ACC112 (cell line): ENCODE data around the gene IL1RAP.
A peak's percentile ranks its signal among the peaks of the same experiment; 100 is the strongest.

Experiments used
- H2AFZ ChIP-seq: fragments of 200-600 bp; sonication (generic); one replicate; pipeline ENCODE4 v1.6.0; 2017; ENCODE audit warnings: antibody characterized with exemption, low read length; ENCODE audit not compliant: unreplicated experiment
- H3K27ac ChIP-seq: fragments of 200-600 bp; sonication (generic); 2 replicates; pipeline ENCODE4 v1.5.1; 2014; ENCODE audit warnings: low read depth, mild to moderate bottlenecking, antibody characterized with exemption, low read length, moderate library complexity
- H3K27me3 ChIP-seq: fragments of 200-600 bp; sonication (generic); 2 replicates; pipeline ENCODE4 v1.6.1; 2014; ENCODE audit warnings: mild to moderate bottlenecking, antibody characterized with exemption, low read length, moderate library complexity, mixed read lengths; ENCODE audit not compliant: insufficient read depth
- H3K36me3 ChIP-seq: fragments of 200-600 bp; sonication (generic); 2 replicates; pipeline ENCODE4 v1.6.1; 2016; ENCODE audit warnings: mild to moderate bottlenecking, antibody characterized with exemption, low read length, moderate library complexity, mixed read lengths; ENCODE audit not compliant: insufficient read depth
- H3K4me1 ChIP-seq: fragments of 200-600 bp; sonication (generic); one replicate; pipeline ENCODE4 v1.6.1; 2016; ENCODE audit warnings: low read length, mixed read lengths; ENCODE audit not compliant: insufficient read depth, unreplicated experiment, control insufficient read depth
- H3K4me3 ChIP-seq: fragments of 200-600 bp; sonication (generic); 2 replicates; pipeline ENCODE4 v1.5.1; 2014; ENCODE audit warnings: mild to moderate bottlenecking, low read depth, low read length
- H3K79me2 ChIP-seq: fragments of 200-600 bp; sonication (generic); one replicate; pipeline ENCODE4 v1.6.0; 2016; ENCODE audit warnings: low read length; ENCODE audit not compliant: control insufficient read depth, unreplicated experiment, insufficient read depth

IL1RAP gene

DNA sequence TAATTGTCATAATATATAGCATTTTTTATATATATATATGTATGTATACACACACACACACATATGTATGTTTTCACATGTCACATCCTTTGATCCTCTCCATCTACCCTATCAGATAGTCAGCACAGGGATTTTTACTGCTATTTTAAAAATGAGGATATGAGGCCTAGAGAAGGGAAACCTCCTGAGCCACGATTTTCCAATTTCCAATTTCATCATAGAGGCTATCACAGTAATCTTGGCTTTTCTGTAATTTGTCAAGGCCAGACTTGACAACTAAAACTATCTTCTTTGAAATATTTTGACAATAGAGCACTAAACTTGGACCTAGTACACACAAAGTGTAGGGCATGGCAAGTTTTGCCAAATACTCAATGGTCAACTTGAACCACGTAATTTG lies 42.5 kb downstream of the IL1RAP start:
- H3K4me1 ChIP-seq: no peaks in the 10 kb centered on the region
- no peak overlapping the region for H3K27ac ChIP-seq
- no peaks in the 10 kb centered on the region for H3K27me3 ChIP-seq
- peaks cover 48% of the 10 kb centered on the region for H3K36me3 ChIP-seq
- no peak overlapping the region for H2AFZ ChIP-seq
- H3K4me3 ChIP-seq: no peak overlapping the region
- H3K79me2 ChIP-seq: peaks cover 3% of the 10 kb centered on the region

- Histone ChIP-seq H3K27ac (no peak overlapping the region), H3K4me1 (no peaks in the 10 kb centered on the region), H3K79me2 (peaks cover 3% of the 10 kb centered on the region), H2AFZ (no peak overlapping the region), H3K27me3 (no peaks in the 10 kb centered on the region), H3K4me3 (no peak overlapping the region), H3K36me3 (peaks cover 43% of the 10 kb centered on the region)
Measured at GRCh38 chr3:190557296-190557695, 43.4 kb downstream of the IL1RAP start.

- Histone ChIP-seq H3K27ac (no peak overlapping the region), H3K79me2 (no peaks in the 10 kb centered on the region), H3K4me1 (no peaks in the 10 kb centered on the region), H2AFZ (no peak overlapping the region), H3K27me3 (no peaks in the 10 kb centered on the region), H3K36me3 (peaks cover 34% of the 10 kb centered on the region), H3K4me3 (no peak overlapping the region)
Measured at GRCh38 chr3:190558316-190558715, 44.4 kb downstream of the IL1RAP start.

GRCh38 chr3:190558796-190559195 lies 44.9 kb downstream of the IL1RAP start:
- Histone ChIP-seq H3K4me3 (no peak overlapping the region), H3K27me3 (no peaks in the 10 kb centered on the region), H2AFZ (no peak overlapping the region), H3K79me2 (no peaks in the 10 kb centered on the region), H3K27ac (no peak overlapping the region), H3K36me3 (peaks cover 34% of the 10 kb centered on the region), H3K4me1 (no peaks in the 10 kb centered on the region)

DNA sequence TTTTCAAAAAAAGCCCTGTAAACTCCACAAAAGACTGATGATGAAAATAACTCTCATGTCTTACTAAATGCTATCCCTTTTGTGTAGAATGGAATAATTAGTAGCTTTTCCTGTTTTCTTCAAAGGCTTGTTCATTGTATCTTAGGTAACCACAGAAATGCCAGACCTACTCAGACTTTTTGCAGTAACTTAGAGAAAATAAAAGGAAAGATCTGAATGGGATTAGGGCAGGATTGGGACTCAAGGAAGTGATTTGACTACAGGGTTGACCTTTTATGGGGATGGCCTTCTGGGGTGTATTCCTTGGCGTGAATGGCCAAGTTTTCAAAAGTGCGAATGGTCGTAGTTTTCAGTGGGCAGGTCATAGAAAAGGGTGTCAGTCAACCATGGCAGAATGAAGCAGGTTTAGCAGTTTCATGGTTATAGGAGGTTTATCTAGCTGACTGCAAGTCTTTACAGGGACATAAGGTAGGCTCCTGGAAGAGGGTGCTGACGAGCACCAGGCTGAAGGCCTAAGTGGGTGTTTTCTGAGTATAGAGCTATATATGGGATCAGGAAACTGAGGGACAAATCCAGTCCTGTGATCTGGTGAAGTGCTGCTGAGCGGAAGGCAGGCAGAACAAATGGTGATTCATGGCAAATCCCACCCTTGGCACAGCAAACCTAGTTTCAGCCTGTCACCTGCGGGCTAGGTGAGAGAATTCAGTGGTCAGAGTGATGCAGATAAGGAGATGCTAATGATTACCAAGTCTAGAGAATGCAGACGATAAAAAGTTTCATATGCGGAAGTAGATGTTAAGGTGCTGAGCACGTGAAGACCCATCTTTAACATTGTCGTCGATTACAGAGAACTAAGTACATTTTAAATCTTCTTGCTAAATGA lies 46.4 kb downstream of the IL1RAP start:
- Histone ChIP-seq H3K4me3 (no peak overlapping the region), H3K27me3 (no peaks in the 10 kb centered on the region)

DNA sequence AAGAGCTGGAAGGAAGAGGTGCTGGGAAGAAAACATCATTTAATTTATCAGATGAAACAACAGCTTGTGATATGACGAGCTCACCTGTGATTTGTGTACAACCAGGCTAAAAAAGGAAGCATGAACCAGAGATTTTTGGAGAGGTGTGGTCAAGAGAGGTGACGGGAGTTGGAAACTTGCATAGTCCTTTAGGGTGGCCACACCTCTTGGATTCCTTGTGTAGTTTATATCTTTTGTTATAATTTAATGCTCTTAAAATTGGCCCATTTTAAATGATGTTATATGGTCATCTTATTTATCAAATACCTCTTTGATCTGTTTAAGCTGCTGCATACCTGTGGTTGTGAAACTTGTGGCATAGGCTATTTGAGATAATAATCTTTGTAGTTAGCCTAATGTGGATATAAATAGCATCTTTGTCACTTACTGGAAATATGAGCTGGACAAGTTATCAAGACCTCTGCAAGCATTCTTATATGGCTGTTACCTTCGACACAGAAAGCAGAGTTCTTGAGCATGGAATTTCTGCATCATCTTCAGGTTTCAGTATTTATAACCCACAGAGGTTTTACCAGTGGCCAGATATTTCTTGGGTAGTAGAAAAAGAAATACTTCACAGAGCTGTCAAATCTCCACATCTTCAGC lies 49.1 kb downstream of the IL1RAP start:
- H3K27ac ChIP-seq: no peak overlapping the region
- H3K79me2 ChIP-seq: peaks cover 3% of the 10 kb centered on the region
- no peaks in the 10 kb centered on the region for H3K27me3 ChIP-seq
- peaks cover 36% of the 10 kb centered on the region for H3K36me3 ChIP-seq
- peaks cover 15% of the 10 kb centered on the region for H3K4me1 ChIP-seq
- H3K4me3 ChIP-seq: no peak overlapping the region
- H2AFZ ChIP-seq: no peak overlapping the region

More for the DNA sequence above, 46.4 kb downstream of the IL1RAP start:
- Histone ChIP-seq H3K79me2 (peaks cover 3% of the 10 kb centered on the region), H3K27ac (no peak overlapping the region), H2AFZ (no peak overlapping the region), H3K36me3 (peaks cover 43% of the 10 kb centered on the region), H3K4me1 (no peaks in the 10 kb centered on the region)

- Histone ChIP-seq H3K27me3 (no peaks in the 10 kb centered on the region), H3K4me1 (peaks cover 18% of the 10 kb centered on the region), H3K27ac (no peak overlapping the region), H3K79me2 (peaks cover 7% of the 10 kb centered on the region), H2AFZ (no peak overlapping the region), H3K4me3 (no peak overlapping the region), H3K36me3 (peaks cover 25% of the 10 kb centered on the region)
Measured at GRCh38 chr3:190564175-190564574, 50.3 kb downstream of the IL1RAP start.

DNA sequence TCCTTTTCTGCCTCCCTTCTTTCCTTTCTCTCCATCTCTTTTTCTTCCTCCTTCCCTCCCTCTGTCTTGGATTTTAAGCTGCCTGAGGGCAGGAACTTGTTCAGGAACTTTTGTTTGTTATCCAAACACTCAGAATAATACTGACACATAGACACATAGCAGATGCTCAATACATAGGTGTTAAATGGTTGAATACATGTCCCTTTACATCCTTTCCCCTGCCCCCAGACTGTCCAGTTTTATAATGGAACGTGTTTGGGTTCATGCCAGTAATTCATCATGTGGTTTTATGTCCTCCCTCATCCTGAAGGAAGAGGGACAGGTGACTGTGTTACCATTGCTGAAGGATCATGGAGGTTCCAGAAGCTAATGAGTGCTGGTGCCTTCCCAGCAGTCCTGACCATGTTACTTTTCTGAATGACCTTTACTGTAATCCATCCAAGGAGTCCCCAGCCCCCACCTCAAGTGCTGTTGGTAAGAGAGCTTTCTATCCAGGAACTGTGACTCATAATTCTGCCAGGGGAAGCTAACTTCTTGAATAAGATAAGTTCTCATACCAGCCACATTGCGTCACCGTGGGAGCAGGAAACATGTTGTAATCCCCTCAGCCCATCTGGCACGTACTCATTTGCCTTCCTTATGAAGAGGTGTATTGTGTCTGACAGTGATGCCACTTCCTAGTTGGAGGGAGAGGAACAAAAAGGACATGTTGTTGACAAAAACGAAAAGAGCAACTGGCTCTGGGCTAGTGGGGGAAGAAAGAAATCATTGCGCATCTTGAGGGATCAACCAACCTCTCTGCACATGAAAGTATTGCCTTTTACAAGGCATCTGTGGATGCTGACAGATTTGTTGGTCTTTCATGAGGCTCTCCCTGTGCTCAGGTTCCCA lies 52.4 kb downstream of the IL1RAP start:
- H3K27me3 ChIP-seq: no peaks in the 10 kb centered on the region
- peak overlapping the region; percentile 8; the same call in 1 of the 2 replicates for H3K4me3 ChIP-seq
- peak overlapping the region; percentile 92 for H3K27ac ChIP-seq
- peaks cover 21% of the 10 kb centered on the region for H3K4me1 ChIP-seq
- peak overlapping the region; percentile 49 for H2AFZ ChIP-seq
- peaks cover 7% of the 10 kb centered on the region for H3K79me2 ChIP-seq
- H3K36me3 ChIP-seq: peaks cover 16% of the 10 kb centered on the region

GRCh38 chr3:190568036-190568435 lies 54.2 kb downstream of the IL1RAP start:
- no peaks in the 10 kb centered on the region for H3K27me3 ChIP-seq
- no peak overlapping the region for H2AFZ ChIP-seq
- no peak overlapping the region for H3K4me3 ChIP-seq
- peaks cover 21% of the 10 kb centered on the region for H3K4me1 ChIP-seq
- H3K36me3 ChIP-seq: peaks cover 16% of the 10 kb centered on the region
- peaks cover 7% of the 10 kb centered on the region for H3K79me2 ChIP-seq
- no peak overlapping the region for H3K27ac ChIP-seq

- Histone ChIP-seq H3K36me3 (peaks cover 10% of the 10 kb centered on the region; the same call in 1 of the 2 replicates), H3K4me1 (peaks cover 7% of the 10 kb centered on the region), H2AFZ (no peak overlapping the region), H3K27me3 (no peaks in the 10 kb centered on the region), H3K79me2 (no peaks in the 10 kb centered on the region), H3K4me3 (no peak overlapping the region), H3K27ac (no peak overlapping the region)
Measured at GRCh38 chr3:190574473-190574872, 60.6 kb downstream of the IL1RAP start.
